Stimulated activated CD4-positive, alpha-beta T cell treated with anti-CD3 and anti-CD28 coated beads, Interleukin-1b, Interleukin-23, amount 100 ng/mL, for 1 hour (primary cell): ENCODE results near the gene CIAO2B.
"Not testable (repeated sequence)": the region's sequence is repeated elsewhere in the genome, so short reads cannot be mapped to it uniquely, and the experiment has no call there.

Experiments used
- DNase-seq, 2 donors: peaks; one replicate each; pipeline ENCODE4 v3.0.0-alpha.2; 2020; ENCODE audit warnings: low read depth in 2 of 2

CIAO2B gene

DNA sequence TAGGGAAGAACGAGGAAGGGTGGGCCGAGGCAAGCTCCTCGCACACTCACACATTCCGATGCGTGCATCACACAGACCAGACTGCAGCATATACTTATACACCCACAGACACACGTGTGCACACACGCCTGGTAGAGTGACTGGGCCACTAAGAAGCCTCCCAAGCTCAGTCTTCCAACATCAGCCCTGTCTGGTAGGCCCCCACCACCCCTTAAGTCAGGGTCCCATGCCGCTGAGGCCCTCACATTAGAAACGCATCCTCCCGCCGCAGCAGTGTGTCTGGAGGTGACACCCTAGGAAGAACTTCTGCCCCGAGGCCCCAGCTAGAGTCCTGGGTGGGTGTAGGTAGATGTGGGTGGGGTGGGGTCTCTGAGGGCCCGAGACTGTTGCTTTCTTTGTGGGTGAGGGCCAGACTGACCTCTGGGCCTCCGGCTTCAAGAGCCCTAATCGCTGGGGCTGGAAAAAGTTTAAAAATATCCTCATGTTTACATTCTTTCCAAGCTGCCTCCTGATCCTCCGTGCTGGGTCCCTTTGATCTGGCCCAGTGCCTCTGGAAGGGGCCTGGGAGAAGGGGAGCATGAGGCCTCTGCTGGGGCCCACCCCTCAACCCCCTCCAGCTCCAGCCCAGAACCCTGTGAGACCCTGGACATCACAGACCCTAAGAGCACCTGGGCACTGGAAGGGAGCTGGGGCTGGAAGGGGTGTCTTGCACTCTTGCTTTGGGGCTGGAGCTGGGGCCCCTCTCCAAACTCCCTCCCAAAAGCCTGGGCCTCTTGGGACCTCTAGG lies 29.2 kb downstream of the CIAO2B start:
- DNase-seq: no peak

DNA sequence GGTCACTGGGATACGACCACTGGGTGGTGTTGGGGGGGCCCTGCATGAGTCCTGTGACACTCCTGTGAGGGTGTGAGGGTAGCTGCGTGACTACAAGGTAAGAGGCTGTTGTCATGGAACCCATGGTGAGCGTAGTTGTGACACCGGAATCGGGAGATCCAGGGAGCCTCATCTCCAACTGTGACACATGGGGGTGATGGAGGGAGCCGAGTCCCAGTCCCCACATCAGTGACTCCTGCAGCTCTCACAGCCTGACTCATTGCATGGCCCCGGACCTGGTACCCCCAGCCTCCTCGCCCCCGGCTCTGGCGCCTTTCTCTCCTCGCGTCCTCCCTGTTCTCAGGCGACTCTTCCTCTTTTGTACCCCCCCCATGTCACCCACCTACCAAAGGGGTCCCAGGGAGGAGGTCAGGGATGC lies 29.8 kb downstream of the CIAO2B start:
- no peak for DNase-seq

- no peak for DNase-seq
Measured at GRCh38 chr16:66903544-66904427, 30.4 kb downstream of the CIAO2B start.

GRCh38 chr16:66902648-66903543 lies 31.3 kb downstream of the CIAO2B start:
- DNase-seq: no peak

DNA sequence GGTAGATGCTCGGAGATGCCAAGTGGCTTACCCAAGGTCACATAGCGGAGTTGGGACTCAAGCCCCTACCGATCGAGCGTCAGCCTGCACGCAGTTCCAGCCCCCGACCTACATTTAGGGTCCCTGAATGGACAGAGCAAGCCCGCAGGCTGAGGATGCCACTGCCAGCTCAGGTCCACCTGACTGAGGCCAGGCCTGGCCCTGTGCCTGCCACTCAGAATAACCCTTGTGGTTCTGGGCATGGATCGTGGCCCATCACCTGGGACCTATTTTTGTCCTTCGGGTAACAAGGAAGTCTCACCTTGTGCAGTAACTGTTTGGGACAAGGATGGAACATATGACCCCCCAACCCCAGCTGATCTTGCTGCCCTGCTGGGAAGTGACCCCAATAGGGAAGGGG lies 32.6 kb downstream of the CIAO2B start:
- DNase-seq: no peak

DNA sequence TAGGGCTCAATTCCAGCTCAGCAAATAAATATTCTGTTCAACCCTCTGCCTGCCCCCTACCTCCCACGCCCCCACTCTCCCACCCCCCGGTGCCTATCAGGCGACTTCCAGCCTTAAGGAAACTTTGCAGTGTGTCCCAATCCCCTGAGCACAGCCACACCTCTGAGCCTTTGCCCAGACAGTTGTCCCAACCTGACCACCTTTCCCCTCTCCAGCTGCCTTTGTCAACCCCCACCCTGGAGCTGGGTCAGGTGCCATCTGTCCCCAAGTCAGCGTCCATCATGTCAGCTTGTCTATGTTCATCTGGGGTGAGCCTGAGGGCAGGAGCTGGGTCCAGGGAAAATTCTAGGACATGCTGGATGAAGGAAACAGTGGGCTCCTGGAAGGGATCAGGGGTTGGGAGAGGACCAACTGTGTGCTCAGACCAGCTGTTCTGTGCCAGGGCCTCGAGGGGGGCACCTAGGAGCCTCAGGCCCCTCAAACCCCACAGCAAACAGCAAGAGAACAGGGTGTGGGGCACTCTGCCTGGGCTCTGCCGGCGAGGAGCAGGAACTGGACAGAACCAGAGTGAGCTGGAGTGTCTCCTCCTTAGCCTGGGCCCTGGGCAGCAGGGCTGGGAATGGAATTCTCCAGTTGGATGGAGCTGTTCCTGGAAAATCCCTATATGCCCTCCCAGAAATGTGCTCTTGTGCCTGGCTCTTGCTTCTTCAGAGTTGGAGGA lies 33.3 kb downstream of the CIAO2B start:
- DNase-seq: no peak

DNA sequence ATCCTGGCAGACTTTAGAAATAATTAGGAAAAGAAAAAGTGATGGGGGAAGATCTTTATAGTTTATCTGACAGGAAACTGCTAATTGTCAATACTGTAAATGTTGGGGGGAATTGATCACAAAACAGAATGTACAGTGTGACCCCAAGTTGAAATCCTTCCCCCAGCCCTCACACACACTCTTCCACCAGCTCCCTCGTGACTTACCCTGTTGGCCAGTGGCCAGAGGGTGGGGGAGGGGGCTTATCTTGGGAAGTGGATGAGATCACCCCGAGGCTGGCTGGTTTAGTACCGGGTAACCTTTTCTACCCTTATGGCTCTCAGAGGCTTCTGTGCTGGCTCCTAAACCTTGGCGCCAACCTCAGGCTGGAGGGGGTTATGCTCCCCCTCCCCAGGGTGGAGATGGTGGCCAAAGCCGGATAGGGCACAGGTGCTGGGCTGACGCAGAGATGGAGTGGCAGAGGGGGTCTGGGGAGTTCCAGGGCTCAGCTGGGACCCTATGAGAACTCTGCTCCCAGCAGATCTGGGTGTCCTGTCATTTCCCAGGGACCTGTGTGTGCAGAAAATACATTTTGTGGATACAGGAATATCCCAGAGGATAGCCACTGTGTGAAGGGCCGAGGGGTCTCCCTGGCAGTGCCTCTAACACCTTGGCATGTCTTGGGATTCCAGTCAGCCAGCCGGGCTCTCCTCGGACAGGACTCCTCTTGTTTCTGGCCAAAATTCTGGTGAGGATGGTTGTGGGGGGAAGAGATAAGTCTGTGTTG lies 34.1 kb downstream of the CIAO2B start:
- DNase-seq: no peak

GRCh38 chr16:66899310-66899944 lies 34.8 kb downstream of the CIAO2B start:
- no peak for DNase-seq

- DNase-seq: no peak
Measured at GRCh38 chr16:66898933-66899309, 35.3 kb downstream of the CIAO2B start.

DNA sequence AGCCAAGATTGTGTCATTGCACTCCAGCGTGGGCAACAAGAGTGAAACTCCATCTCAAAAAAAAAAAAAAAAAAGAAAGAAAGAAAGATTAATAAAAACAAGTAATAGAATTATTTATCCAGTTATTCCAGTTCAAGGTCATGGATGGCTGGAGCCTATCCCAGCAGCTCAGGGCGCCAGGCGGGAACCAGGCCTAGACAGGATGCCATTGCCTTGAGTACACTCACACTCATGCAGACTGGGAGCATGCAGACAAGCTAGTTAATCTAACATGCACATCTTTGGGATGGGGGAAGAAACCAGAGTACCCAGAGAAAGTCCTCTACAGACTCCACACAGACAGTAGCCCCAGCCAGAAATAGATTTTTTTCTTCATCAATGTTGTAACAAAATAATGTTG lies 36.0 kb downstream of the CIAO2B start:
- DNase-seq: no peak

- DNase-seq: not testable (repeated sequence)
Measured at GRCh38 chr16:66896682-66897081, 37.5 kb downstream of the CIAO2B start.

GRCh38 chr16:66895999-66896398 lies 38.2 kb downstream of the CIAO2B start:
- no peak for DNase-seq

DNA sequence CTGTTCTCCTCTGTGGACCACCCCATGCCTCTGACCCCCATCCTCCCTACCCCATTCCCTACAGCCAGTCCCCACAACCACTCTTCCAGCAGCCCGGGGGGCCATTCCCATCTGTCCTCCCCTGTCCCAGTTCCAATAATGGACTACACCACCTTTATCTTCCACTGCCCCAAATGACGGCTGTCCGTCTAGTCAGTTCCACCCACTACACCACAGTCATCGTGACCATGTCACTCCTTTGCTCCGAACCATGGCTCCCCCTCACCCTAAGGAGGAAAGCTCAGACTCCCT lies 38.6 kb downstream of the CIAO2B start:
- no peak for DNase-seq

DNA sequence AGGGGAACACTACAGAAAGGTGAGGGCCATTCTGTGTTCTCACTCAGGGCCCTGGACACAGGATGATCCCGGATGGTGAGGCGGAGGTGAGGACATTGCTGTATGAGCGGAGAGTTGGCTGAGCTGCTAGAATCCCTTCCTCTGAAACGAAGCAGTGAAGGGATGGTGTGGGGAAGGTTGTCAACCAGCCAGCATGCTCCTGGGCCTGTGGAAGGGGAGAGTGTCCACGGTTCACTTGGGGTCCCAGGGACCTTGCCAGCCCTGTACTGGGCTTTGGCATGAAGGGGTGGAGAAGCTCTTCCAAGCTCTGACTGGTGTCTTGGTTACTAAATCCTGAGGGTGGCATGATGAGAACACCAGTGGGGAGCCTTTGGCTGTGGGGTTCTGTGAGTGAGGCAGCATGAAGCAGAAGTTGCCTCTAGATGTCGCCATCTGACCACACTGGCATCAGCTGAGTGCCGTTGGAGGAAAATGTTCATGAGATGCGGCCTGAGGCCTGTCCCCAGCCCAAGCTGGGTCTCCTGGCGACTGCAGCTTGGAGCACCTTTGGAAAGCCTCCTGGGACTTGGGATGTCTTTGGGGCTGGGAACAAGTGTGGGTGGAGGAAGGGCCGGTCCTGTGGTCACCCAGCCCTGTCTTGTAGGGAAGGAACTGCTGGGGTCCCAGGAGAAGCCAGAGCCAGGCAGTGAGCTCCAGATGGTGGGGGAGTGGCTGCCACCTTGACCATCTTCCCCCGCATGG lies 39.1 kb downstream of the CIAO2B start:
- DNase-seq: peak in 1 of 2 donors; percentile 18

DNA sequence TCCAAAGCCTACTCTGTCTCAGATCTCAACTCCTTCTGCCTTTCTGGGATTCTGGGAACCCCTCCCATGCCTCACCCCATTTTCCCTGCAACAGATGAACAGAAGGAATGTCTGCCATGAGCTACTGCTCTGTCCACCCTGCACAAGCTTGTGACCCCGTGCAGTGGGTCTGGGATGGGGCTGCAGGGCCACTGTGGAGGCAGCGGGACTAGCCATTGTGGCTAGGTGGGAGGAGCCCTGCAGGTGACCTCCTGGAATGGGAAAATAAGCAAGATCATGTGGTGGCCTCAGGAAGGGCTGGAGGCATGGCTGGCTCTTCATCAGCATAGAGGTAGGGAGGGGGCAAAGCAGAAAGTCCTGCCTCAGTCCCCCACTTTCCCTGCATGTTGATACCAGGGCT lies 40.1 kb downstream of the CIAO2B start:
- no peak for DNase-seq

DNA sequence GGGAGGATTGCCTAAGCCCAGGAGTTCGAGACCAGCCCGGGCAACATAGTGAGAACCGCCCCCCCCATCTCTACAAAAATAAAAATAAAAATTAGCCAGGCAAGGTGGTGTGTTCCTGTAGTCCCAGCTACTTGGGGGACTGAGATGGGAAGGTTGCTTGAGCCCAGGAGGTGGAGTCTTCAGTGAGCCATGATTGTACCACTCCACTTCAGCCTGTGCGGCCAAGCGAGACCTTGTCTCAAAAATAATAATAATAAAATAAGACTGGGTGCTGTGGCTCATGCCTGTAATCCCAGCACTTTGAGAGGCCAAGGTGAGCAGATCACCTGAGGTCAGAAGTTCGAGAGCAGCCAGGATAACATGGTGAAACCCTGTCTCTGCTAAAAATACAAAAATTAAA lies 42.4 kb downstream of the CIAO2B start:
- DNase-seq: no peak

GRCh38 chr16:66891360-66891759 lies 42.8 kb downstream of the CIAO2B start:
- DNase-seq: no peak

DNA sequence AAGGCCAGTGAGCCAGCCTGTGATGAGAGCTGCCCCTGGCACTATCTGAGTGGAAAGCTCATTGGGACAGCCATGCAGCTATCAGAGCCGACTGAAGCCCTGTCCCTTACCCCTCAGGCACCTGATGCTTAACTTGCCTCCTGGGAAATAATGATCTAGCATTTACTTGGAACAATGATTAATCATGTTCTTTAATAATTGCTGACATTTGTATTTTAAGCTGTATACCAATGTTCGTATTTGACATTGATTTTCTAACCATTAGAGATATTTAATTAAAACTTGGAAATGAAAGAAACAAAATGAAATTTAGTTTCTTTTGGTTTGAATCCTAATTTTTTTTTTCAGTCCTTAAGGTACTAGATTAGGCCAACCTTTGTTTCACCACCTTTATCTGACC lies 43.4 kb downstream of the CIAO2B start:
- DNase-seq: no peak

DNA sequence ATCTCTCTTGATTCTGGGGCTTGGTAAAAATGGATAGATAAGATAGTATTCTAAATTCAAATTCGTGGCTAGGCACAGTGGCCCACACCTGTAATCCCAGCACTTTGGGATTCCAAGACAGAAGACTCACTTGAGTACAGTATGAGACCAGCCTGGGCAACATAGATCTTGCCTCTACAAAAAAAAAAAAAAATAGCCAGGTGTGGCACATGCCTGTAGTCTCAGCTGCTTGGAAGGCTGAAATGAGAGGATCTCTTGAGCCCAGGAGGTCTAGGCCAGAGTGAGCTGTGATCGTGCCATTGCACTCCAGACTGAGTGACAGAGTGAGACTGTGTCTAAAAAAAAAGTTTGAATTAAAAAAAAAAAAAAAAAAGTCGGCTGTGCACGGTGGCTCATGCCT lies 44.6 kb downstream of the CIAO2B start:
- no peak for DNase-seq
